Esophagus squamous epithelium (tissue), 5 donors: Measurements from ENCODE around the gene ATP13A1. TPM values are rescaled to one million over a fixed set of nuclear protein-coding genes. Genes with fewer than 3 reads are reported as not detected.
"Not testable (repeated sequence)": the region's sequence is repeated elsewhere in the genome, so short reads cannot be mapped to it uniquely, and the experiment has no call there.

Source experiments
- DNase-seq: peaks from one replicate; lab custom pipeline; 2025; lab: John Stamatoyannopoulos, UW
- H3K27ac ChIP-seq, 4 donors: fragments of 200-600 bp; sonication (generic); one replicate each; pipeline ENCODE4 v1.5.1; 2016 to 2019; ENCODE audit warnings: mild to moderate bottlenecking in 1 of 4
- H3K27me3 ChIP-seq, 4 donors: fragments of 200-600 bp; sonication (generic); 1 replicate in 3 of 4; 2 replicates in 1 of 4; pipeline versions ENCODE4 v1.5.1 to v1.6.0; 2017 to 2021; ENCODE audit warnings: antibody characterized with exemption in 1 of 4
- H3K36me3 ChIP-seq, 3 donors: fragments of 200-600 bp; sonication (generic); one replicate each; pipeline ENCODE4 v1.5.1; 2016 to 2019
- H3K4me1 ChIP-seq, 3 donors: fragments of 200-600 bp; sonication (generic); one replicate each; pipeline ENCODE4 v1.5.1; 2017 to 2019
- H3K4me3 ChIP-seq, 4 donors: fragments of 200-600 bp; sonication (generic); 1 replicate in 3 of 4; 2 replicates in 1 of 4; pipeline ENCODE4 v1.5.1; 2016 to 2019; ENCODE audit warnings: mild to moderate bottlenecking in 2 of 4, moderate library complexity in 1 of 4
- H3K9me3 ChIP-seq, 3 donors: fragments of 200-600 bp; sonication (generic); one replicate each; pipeline ENCODE4 v1.5.1; 2016 to 2019
- POLR2A ChIP-seq, 4 donors: fragments of 450-650 bp; IDR thresholded peaks; one replicate each; pipeline ENCODE4 v1.6.1; 2017; ENCODE audit warnings: antibody characterized with exemption in 4 of 4, mild to moderate bottlenecking in 4 of 4, moderate library complexity in 3 of 4
- WGBS, 2 donors: methylation state at CpG; one replicate each; pipeline ENCODE4 v1.1.5; 2018; 5-methylcytosine and 5-hydroxymethylcytosine counted together
- intact Hi-C: fragments of 100-400 bp; cut with DNase I; formaldehyde crosslinking; loops from one replicate; pipeline ENCODE4 v1.15.0; 2022
- small RNA-seq, 4 donors: library from RNA; depleted of rRNA; stranded (forward); fragments of <200 nt; gene quantifications; one replicate each; pipeline ENCODE3, GENCODE V24; 2016
- total RNA-seq, 4 donors: library from RNA; depleted of rRNA; stranded (reverse); fragments of >200 nt; gene quantifications; one replicate each; pipeline ENCODE4 v1.1.0, GENCODE V29; 2016
- TF ChIP-seq, protein P1 (sequence below), 6 experiments: fragments of 450-650 bp in 4 of 6; fragments of 200-600 bp in 2 of 6; sonication (generic) in 2 of 6; IDR thresholded peaks; one replicate each; pipeline ENCODE4 v1.5.1; 2016 to 2019; ENCODE audit warnings: antibody characterized with exemption in 6 of 6, mild to moderate bottlenecking in 4 of 6, moderate library complexity in 4 of 6
- donor health status: DM: yes; HTN: yes; CAD: no.

The ATP13A1 gene
- total RNA-seq, 4 donors from 2014 or later, result 79.7 to 257 (median 153) TPM

DNA sequence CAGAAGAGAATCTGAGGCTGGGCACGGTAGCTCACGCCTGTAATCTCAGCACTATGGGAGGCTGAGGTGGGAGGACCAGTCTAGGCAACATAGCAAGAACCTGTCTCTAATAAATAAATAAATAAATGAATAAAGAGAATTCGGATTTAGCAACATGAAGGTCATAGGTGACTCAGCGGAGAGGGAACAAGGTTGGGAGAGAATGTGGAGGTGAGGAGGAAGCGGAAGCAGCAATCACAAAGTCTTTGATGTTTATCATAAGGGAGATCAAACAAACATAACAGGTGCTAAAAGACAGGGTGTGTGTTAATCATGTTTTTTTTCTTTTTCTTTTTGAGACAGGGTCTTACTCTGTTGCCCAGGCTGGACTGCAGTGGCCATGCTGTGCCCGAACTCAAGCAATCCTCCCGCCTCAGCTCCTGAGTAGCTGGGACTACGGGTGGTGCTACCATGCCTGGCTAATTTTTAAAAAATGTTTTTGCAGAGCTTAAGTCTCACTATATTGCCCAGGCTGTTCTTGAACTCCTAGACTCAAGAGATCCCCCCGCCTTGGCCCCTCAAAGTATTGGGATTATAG, 61.3 kb downstream of the ATP13A1 start:
- peak overlapping the region in 3 of 4 donors; percentile 2 to 45 (median 36) for H3K27ac ChIP-seq
- no peaks in the 10 kb centered on the region for H3K9me3 ChIP-seq
- no peaks in the 10 kb centered on the region for H3K36me3 ChIP-seq
- no peaks in the 10 kb centered on the region for H3K27me3 ChIP-seq
- no peak overlapping the region for H3K4me3 ChIP-seq
- intact Hi-C loops, result no loop called here
- TF ChIP-seq, protein P1, sequence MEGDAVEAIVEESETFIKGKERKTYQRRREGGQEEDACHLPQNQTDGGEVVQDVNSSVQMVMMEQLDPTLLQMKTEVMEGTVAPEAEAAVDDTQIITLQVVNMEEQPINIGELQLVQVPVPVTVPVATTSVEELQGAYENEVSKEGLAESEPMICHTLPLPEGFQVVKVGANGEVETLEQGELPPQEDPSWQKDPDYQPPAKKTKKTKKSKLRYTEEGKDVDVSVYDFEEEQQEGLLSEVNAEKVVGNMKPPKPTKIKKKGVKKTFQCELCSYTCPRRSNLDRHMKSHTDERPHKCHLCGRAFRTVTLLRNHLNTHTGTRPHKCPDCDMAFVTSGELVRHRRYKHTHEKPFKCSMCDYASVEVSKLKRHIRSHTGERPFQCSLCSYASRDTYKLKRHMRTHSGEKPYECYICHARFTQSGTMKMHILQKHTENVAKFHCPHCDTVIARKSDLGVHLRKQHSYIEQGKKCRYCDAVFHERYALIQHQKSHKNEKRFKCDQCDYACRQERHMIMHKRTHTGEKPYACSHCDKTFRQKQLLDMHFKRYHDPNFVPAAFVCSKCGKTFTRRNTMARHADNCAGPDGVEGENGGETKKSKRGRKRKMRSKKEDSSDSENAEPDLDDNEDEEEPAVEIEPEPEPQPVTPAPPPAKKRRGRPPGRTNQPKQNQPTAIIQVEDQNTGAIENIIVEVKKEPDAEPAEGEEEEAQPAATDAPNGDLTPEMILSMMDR (IDR thresholded peaks at IDR 0.05), result no peak
- TF ChIP-seq POLR2A (IDR thresholded peaks at IDR 0.05), result no peak
- H3K4me1 ChIP-seq, result peaks cover 4 to 40% (median 5%) of the 10 kb centered on the region in 3 donors
- no peak for DNase-seq
- WGBS, 2 donors, result 47 to 53% methylated on average over 9 of the region's 9 CpGs

DNA sequence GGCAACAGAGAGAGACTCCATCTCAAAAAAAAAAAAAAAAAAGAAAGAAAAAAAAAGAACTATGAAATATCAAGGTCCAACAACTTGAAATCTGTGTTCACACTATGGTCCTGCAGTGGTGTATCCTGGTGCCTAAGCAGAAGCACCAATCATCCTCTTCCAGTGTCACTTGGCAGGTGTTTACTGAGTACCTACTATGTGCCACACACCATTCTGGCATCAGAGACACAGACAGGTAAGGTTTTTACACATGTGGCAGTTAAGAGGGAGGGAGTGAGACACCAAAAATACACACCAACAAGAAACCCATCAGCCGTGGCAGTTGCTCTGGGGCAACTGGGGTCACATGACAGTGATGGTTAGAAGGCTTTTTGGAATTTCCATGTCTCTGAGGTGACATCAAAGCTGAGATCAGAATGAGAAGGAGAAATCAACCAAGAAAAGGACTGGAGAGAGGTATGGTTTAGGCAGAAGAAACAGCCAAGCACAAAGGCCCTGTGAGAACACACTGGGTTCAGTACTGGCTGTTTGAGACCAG, 62.6 kb downstream of the ATP13A1 start:
- intact Hi-C loops, result no loop called here
- 60 to 75% methylated on average over 1 of the region's 1 CpG for WGBS, 2 donors
- no peak for DNase-seq

DNA sequence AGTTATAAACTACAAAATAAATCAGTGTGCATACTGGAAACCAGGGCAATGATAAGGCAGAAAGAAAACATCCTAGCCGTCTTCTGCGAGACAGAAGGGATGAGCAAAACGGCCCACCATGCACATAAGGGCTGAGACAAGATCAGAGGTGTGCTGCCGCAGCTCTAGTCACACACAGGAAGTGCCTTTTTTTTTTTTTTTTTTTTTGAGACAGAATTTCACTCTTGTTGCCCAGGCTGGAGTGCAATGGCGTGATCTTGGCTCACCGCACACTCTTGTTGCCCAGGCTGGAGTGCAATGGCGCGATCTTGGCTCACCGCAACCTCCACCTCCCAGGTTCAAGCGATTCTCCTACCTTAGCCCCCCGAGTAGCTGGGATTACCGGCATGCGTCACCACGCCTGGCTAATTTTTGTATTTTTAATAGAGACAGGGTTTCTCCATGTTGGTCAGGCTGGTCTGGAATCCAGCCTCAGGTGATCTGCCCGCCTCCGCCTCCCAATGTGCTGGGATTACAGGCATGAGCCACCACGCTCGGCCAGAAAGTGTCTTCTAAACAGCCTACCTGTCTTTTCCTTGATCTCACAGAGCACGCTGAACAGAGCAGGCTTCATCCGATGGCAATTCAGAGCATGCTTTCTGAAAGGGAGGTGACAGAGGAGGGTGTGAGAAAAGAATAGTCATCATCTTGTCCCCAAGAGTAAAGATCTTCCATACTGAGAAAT, 64.6 kb downstream of the ATP13A1 start:
- H3K27me3 ChIP-seq, H3K4me3 ChIP-seq, intact Hi-C loops, H3K9me3 ChIP-seq, DNase-seq, H3K36me3 ChIP-seq: not testable (repeated sequence)
- Histone ChIP-seq H3K27ac (peak overlapping the region; percentile 45 to 76 (median 67)), H3K4me1 (peaks cover 15 to 49% (median 15%) of the 10 kb centered on the region in 3 donors)
- 85 to 86% methylated on average over 17 to 19 of the region's 20 CpGs for WGBS, 2 donors
- TF ChIP-seq POLR2A (IDR thresholded peaks at IDR 0.05), result peak in 1 of 4 donors; percentile 18

More for the DNA sequence above, 62.6 kb downstream of the ATP13A1 start:
- TF ChIP-seq POLR2A (IDR thresholded peaks at IDR 0.05), result no peak
- TF ChIP-seq, protein P1 (IDR thresholded peaks at IDR 0.05), result no peak
- Histone ChIP-seq H3K4me1 (peaks cover under 1 to 39% (median 7%) of the 10 kb centered on the region in 3 donors), H3K36me3 (no peaks in the 10 kb centered on the region), H3K27ac (no peak overlapping the region), H3K9me3 (no peaks in the 10 kb centered on the region), H3K27me3 (no peaks in the 10 kb centered on the region), H3K4me3 (no peak overlapping the region)

DNA sequence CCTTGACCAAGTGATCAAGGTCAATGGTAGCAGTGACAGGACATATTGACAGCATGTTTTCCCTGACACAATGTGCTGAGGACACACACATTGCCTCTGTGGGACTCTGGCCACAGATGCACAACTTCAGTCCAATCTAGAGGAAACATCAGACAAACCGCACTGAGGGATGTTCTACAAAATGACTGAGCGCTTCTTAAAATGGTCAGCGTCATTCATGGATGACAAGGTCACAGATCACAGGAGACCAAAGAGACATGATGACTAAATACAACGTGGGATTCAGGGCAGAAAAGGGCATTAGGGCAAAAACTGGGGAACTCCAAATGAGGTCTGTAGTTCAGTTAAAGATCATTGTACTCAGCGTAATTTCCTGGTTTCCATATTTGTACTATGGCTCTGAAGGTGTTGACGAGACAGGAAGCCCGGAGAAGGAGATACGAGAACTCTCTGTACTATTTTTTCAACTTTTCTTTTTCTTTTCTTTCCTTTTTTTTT, 65.6 kb downstream of the ATP13A1 start:
- no peaks in the 10 kb centered on the region for H3K36me3 ChIP-seq
- H3K27me3 ChIP-seq, result no peaks in the 10 kb centered on the region
- peaks cover 10 to 42% (median 15%) of the 10 kb centered on the region in 3 donors for H3K4me1 ChIP-seq
- intact Hi-C loops, result no loop called here
- TF ChIP-seq POLR2A (IDR thresholded peaks at IDR 0.05), result no peak
- TF ChIP-seq, protein P1 (IDR thresholded peaks at IDR 0.05), result no peak
- DNase-seq, result no peak
- WGBS, 2 donors, result 61 to 72% methylated on average over 8 of the region's 8 CpGs
- no peak overlapping the region for H3K4me3 ChIP-seq
- peak overlapping the region in 2 of 4 donors; percentile 71 to 76 for H3K27ac ChIP-seq
- no peaks in the 10 kb centered on the region for H3K9me3 ChIP-seq

Small RNA genes within 50 kb of the gene (small RNA-seq; reads per million reads assigned to genes)
- gene AC011458.2, result 0 reads per million in 4 donors

Other genes starting within 250 kb of the ATP13A1 start
- gene TSSK6, start 148.1 kb downstream of the ATP13A1 start, total RNA-seq, result 1 to 10 TPM in 1 of 4 donors, under 1 TPM in 3; 0.57 to 1.7 (median 0.89) TPM
- gene NDUFA13, start 147.5 kb downstream of the ATP13A1 start, total RNA-seq, result 10 to 100 TPM; 44.6 to 88.7 (median 56.0) TPM
- under 1 TPM; 0.08 to 0.57 (median 0.15) TPM for gene YJEFN3, start 134.8 kb downstream of the ATP13A1 start, total RNA-seq
- gene CILP2, start 125.4 kb downstream of the ATP13A1 start, total RNA-seq, result under 1 TPM in 1 of 4 donors, not detected in 3; under 0.01 TPM
- 1 to 10 TPM in 3 of 4 donors, under 1 TPM in 1; 0.61 to 1.9 (median 1.7) TPM for gene PBX4, start 45.0 kb downstream of the ATP13A1 start, total RNA-seq
- 10 to 100 TPM in 2 of 4 donors, 1 to 10 TPM in 2; 7.6 to 13.1 (median 9.5) TPM for gene LPAR2, start 35.5 kb downstream of the ATP13A1 start, total RNA-seq
- gene GMIP, start 20.0 kb downstream of the ATP13A1 start, total RNA-seq, result 10 to 100 TPM in 2 of 4 donors, 1 to 10 TPM in 2; 7.0 to 22.8 (median 10.0) TPM
- gene ZNF101, start 5.2 kb upstream of the ATP13A1 start, total RNA-seq, result 1 to 10 TPM; 5.5 to 8.2 (median 6.5) TPM
- gene ZNF14, start 69.4 kb upstream of the ATP13A1 start, total RNA-seq, result 1 to 10 TPM; 1.9 to 6.3 (median 2.1) TPM
- gene ZNF506, start 158.1 kb upstream of the ATP13A1 start, total RNA-seq, result 10 to 100 TPM; 12.1 to 24.0 (median 17.8) TPM
- 1 to 10 TPM in 3 of 4 donors, under 1 TPM in 1; 0.95 to 4.5 (median 2.7) TPM for gene ZNF253, start 202.2 kb upstream of the ATP13A1 start, total RNA-seq
- 10 to 100 TPM in 1 of 4 donors, 1 to 10 TPM in 3; 4.7 to 12.7 (median 7.4) TPM for gene ZNF93, start 237.3 kb upstream of the ATP13A1 start, total RNA-seq